Effector memory CD4-positive, alpha-beta T cell (primary cell): ENCODE measurements around the gene GRID2.

ENCODE experiments used
- DNase-seq, 3 donors: peaks; one replicate each; pipeline ENCODE4 v3.0.0-alpha.2; 2020
- H3K27ac ChIP-seq: 2 replicates; pipeline ENCODE4 v1.7.0; 2013; ENCODE audit warnings: mild to moderate bottlenecking, low read length, moderate library complexity; ENCODE audit not compliant: insufficient read depth, poor library complexity, severe bottlenecking
- H3K27me3 ChIP-seq: replicated peaks from 2 replicates; pipeline ENCODE4 v1.7.0; 2013; ENCODE audit warnings: mild to moderate bottlenecking, low read length; ENCODE audit not compliant: insufficient read depth, control insufficient read depth, poor library complexity, severe bottlenecking
- H3K36me3 ChIP-seq: 2 replicates; pipeline ENCODE4 v1.7.0; 2013; ENCODE audit warnings: mild to moderate bottlenecking, low read length, moderate library complexity; ENCODE audit not compliant: control insufficient read depth, insufficient read depth
- H3K4me1 ChIP-seq: 2 replicates; pipeline ENCODE4 v1.7.0; 2013; ENCODE audit warnings: low read length, mild to moderate bottlenecking; ENCODE audit not compliant: control insufficient read depth, insufficient read depth, poor library complexity, severe bottlenecking
- H3K4me3 ChIP-seq: 2 replicates; pipeline ENCODE4 v1.7.0; 2013; ENCODE audit warnings: low read length, low read depth, mild to moderate bottlenecking; ENCODE audit not compliant: insufficient read depth, poor library complexity, severe bottlenecking
- H3K9me3 ChIP-seq: 2 replicates; pipeline ENCODE4 v1.7.0; 2013; ENCODE audit warnings: mild to moderate bottlenecking, low read length, moderate library complexity; ENCODE audit not compliant: control insufficient read depth

The GRID2 gene

GRCh38 chr4:92714640-92715039 lies 410.9 kb downstream of the GRID2 start:
- Histone ChIP-seq H3K4me3 (no peak overlapping the region), H3K36me3 (no peaks in the 10 kb centered on the region), H3K27me3 (no peaks in the 10 kb centered on the region), H3K27ac (no peak overlapping the region), H3K4me1 (no peaks in the 10 kb centered on the region), H3K9me3 (no peaks in the 10 kb centered on the region)
- DNase-seq: no peak

GRCh38 chr4:92733231-92733630 lies 429.5 kb downstream of the GRID2 start:
- Histone ChIP-seq H3K4me1 (no peaks in the 10 kb centered on the region), H3K27ac (no peak overlapping the region), H3K4me3 (no peak overlapping the region), H3K9me3 (no peaks in the 10 kb centered on the region), H3K36me3 (no peaks in the 10 kb centered on the region), H3K27me3 (no peaks in the 10 kb centered on the region)
- no peak for DNase-seq

GRCh38 chr4:92735025-92735665 lies 431.4 kb downstream of the GRID2 start:
- DNase-seq: no peak
- Histone ChIP-seq H3K4me1 (no peaks in the 10 kb centered on the region), H3K27ac (no peak overlapping the region), H3K4me3 (no peak overlapping the region), H3K36me3 (no peaks in the 10 kb centered on the region), H3K27me3 (no peaks in the 10 kb centered on the region), H3K9me3 (no peaks in the 10 kb centered on the region)

GRCh38 chr4:92760433-92760832 lies 456.7 kb downstream of the GRID2 start:
- Histone ChIP-seq H3K27ac (no peak overlapping the region), H3K4me1 (no peaks in the 10 kb centered on the region), H3K4me3 (no peak overlapping the region), H3K9me3 (no peaks in the 10 kb centered on the region), H3K27me3 (no peaks in the 10 kb centered on the region), H3K36me3 (no peaks in the 10 kb centered on the region)
- DNase-seq: no peak

GRCh38 chr4:92776080-92776479 lies 472.3 kb downstream of the GRID2 start:
- Histone ChIP-seq H3K27me3 (no peaks in the 10 kb centered on the region), H3K27ac (no peak overlapping the region), H3K4me3 (no peak overlapping the region), H3K36me3 (no peaks in the 10 kb centered on the region), H3K9me3 (no peaks in the 10 kb centered on the region), H3K4me1 (no peaks in the 10 kb centered on the region)
- DNase-seq: no peak

GRCh38 chr4:92789741-92790140 lies 486.0 kb downstream of the GRID2 start:
- no peak overlapping the region for H3K27ac ChIP-seq
- H3K4me1 ChIP-seq: no peaks in the 10 kb centered on the region
- no peaks in the 10 kb centered on the region for H3K36me3 ChIP-seq
- H3K27me3 ChIP-seq: no peaks in the 10 kb centered on the region
- no peaks in the 10 kb centered on the region for H3K9me3 ChIP-seq
- H3K4me3 ChIP-seq: no peak overlapping the region
- no peak for DNase-seq

- Histone ChIP-seq H3K4me3 (no peak overlapping the region), H3K9me3 (no peaks in the 10 kb centered on the region), H3K27me3 (no peaks in the 10 kb centered on the region)
Observed at GRCh38 chr4:92791871-92792440, 488.2 kb downstream of the GRID2 start.

GRCh38 chr4:92809381-92809780 lies 505.6 kb downstream of the GRID2 start:
- no peak overlapping the region for H3K27ac ChIP-seq
- H3K4me3 ChIP-seq: no peak overlapping the region
- no peak for DNase-seq
- no peaks in the 10 kb centered on the region for H3K4me1 ChIP-seq
- H3K36me3 ChIP-seq: no peaks in the 10 kb centered on the region
- H3K27me3 ChIP-seq: no peaks in the 10 kb centered on the region
- no peaks in the 10 kb centered on the region for H3K9me3 ChIP-seq

More at GRCh38 chr4:92791871-92792440, 488.2 kb downstream of the GRID2 start:
- no peaks in the 10 kb centered on the region for H3K4me1 ChIP-seq
- no peak for DNase-seq
- no peak overlapping the region for H3K27ac ChIP-seq
- no peaks in the 10 kb centered on the region for H3K36me3 ChIP-seq

GRCh38 chr4:92812652-92813051 lies 508.9 kb downstream of the GRID2 start:
- no peaks in the 10 kb centered on the region for H3K4me1 ChIP-seq
- H3K27me3 ChIP-seq: no peaks in the 10 kb centered on the region
- no peak for DNase-seq
- no peak overlapping the region for H3K27ac ChIP-seq
- H3K36me3 ChIP-seq: no peaks in the 10 kb centered on the region
- H3K9me3 ChIP-seq: no peaks in the 10 kb centered on the region
- H3K4me3 ChIP-seq: no peak overlapping the region

- H3K27ac ChIP-seq: no peak overlapping the region
- H3K9me3 ChIP-seq: no peaks in the 10 kb centered on the region
- no peaks in the 10 kb centered on the region for H3K36me3 ChIP-seq
- H3K27me3 ChIP-seq: no peaks in the 10 kb centered on the region
- no peak overlapping the region for H3K4me3 ChIP-seq
- no peak for DNase-seq
- H3K4me1 ChIP-seq: no peaks in the 10 kb centered on the region
Observed at GRCh38 chr4:92814677-92815076, 510.9 kb downstream of the GRID2 start.
